Liver (tissue), 9 donors: ENCODE results near the gene RSRC2. TPM values are rescaled to one million over a fixed set of nuclear protein-coding genes. Genes with fewer than 3 reads are reported as not detected.

ENCODE experiments used
- DNase-seq: peaks from one replicate; pipeline ENCODE4 v3.0.0-alpha.2; 2017; ENCODE audit warnings: low spot score
- H3K27ac ChIP-seq, 2 donors: one replicate each; pipeline ENCODE4 v1.7.0; 2013; ENCODE audit warnings: inconsistent platforms in 2 of 2, low read length in 2 of 2, control low read depth in 1 of 2, low read depth in 1 of 2, mild to moderate bottlenecking in 1 of 2
- H3K27me3 ChIP-seq, 4 donors: one replicate each; pipeline versions ENCODE4 v1.6.1 to v1.7.0; 2013; ENCODE audit warnings: low read length in 3 of 4, inconsistent platforms in 1 of 4, mild to moderate bottlenecking in 1 of 4, moderate library complexity in 1 of 4; ENCODE audit not compliant: control insufficient read depth in 4 of 4, insufficient read depth in 4 of 4
- H3K36me3 ChIP-seq, 4 donors: one replicate each; pipeline versions ENCODE4 v1.6.1 to v1.7.0; 2013; ENCODE audit warnings: low read length in 3 of 4, mild to moderate bottlenecking in 3 of 4, low read depth in 1 of 4, moderate library complexity in 1 of 4; ENCODE audit not compliant: control insufficient read depth in 4 of 4, insufficient read depth in 3 of 4
- H3K4me1 ChIP-seq, 4 donors: one replicate each; pipeline versions ENCODE4 v1.6.1 to v1.7.0; 2013; ENCODE audit warnings: low read length in 3 of 4, mild to moderate bottlenecking in 3 of 4, moderate library complexity in 1 of 4; ENCODE audit not compliant: control insufficient read depth in 4 of 4, insufficient read depth in 4 of 4
- H3K4me3 ChIP-seq, 3 donors: one replicate each; pipeline versions ENCODE4 v1.6.1 to v1.7.0; 2013; ENCODE audit warnings: low read length in 3 of 3, control low read depth in 1 of 3, low read depth in 1 of 3, mild to moderate bottlenecking in 1 of 3
- H3K9ac ChIP-seq, 2 donors: one replicate each; pipeline ENCODE4 v1.7.0; 2013; ENCODE audit warnings: low read length in 2 of 2, mild to moderate bottlenecking in 2 of 2, moderate library complexity in 2 of 2, control low read depth in 1 of 2, low read depth in 1 of 2
- H3K9me3 ChIP-seq, 4 donors: one replicate each; pipeline versions ENCODE4 v1.6.1 to v1.7.0; 2013; ENCODE audit warnings: low read length in 3 of 4; ENCODE audit not compliant: control insufficient read depth in 4 of 4
- CTCF ChIP-seq: fragments of 150-350 bp; IDR thresholded peaks from 2 replicates; pipeline ENCODE4 v1.5.1; 2017; ENCODE audit warnings: improper control_type of control experiment, low read depth, low read length; ENCODE audit not compliant: missing input control
- EGR1 ChIP-seq, 2 donors: IDR thresholded peaks; 2 replicates each; pipeline ENCODE4 v1.6.1; 2016 to 2018; ENCODE audit warnings: antibody characterized with exemption in 2 of 2, low read depth in 2 of 2
- FOXA1 ChIP-seq: IDR thresholded peaks from 2 replicates; pipeline ENCODE4 v1.6.1; 2016; ENCODE audit warnings: antibody characterized with exemption
- FOXA2 ChIP-seq: IDR thresholded peaks from 2 replicates; pipeline ENCODE4 v1.6.1; 2016; ENCODE audit warnings: antibody characterized with exemption
- GABPA ChIP-seq, 2 donors: IDR thresholded peaks in 1 of 2; conservative IDR thresholded peaks in 1 of 2; 2 replicates each; pipeline ENCODE4 v1.6.1; 2016; ENCODE audit warnings: antibody characterized with exemption in 2 of 2, mild to moderate bottlenecking in 1 of 2, moderate library complexity in 1 of 2
- HNF4A ChIP-seq, 2 donors: conservative IDR thresholded peaks; 2 replicates each; pipeline ENCODE4 v1.6.1; 2016; ENCODE audit warnings: antibody characterized with exemption in 2 of 2, mild to moderate bottlenecking in 2 of 2
- HNF4G ChIP-seq: IDR thresholded peaks from 2 replicates; pipeline ENCODE4 v1.6.1; 2016; ENCODE audit warnings: antibody characterized with exemption
- JUND ChIP-seq, 2 donors: IDR thresholded peaks; 2 replicates each; pipeline ENCODE4 v1.6.1; 2016; ENCODE audit warnings: antibody characterized with exemption in 2 of 2
- MAX ChIP-seq: IDR thresholded peaks from 2 replicates; pipeline ENCODE4 v1.6.1; 2016; ENCODE audit warnings: antibody characterized with exemption
- NR2F2 ChIP-seq: IDR thresholded peaks from 2 replicates; pipeline ENCODE4 v1.6.1; 2016; ENCODE audit warnings: antibody characterized with exemption
- RAD21 ChIP-seq, 2 donors: IDR thresholded peaks; 2 replicates each; pipeline ENCODE4 v1.6.1; 2016; ENCODE audit warnings: antibody characterized with exemption in 2 of 2, mild to moderate bottlenecking in 2 of 2
- RXRA ChIP-seq, 2 donors: IDR thresholded peaks; 2 replicates each; pipeline ENCODE4 v1.6.1; 2017 to 2018; ENCODE audit warnings: antibody characterized with exemption in 2 of 2, mild to moderate bottlenecking in 1 of 2
- SP1 ChIP-seq: IDR thresholded peaks from 2 replicates; pipeline ENCODE4 v1.6.1; 2018; ENCODE audit warnings: antibody characterized with exemption, mild to moderate bottlenecking
- TAF1 ChIP-seq: conservative IDR thresholded peaks from 2 replicates; pipeline ENCODE4 v1.6.1; 2016; ENCODE audit warnings: antibody characterized with exemption, mild to moderate bottlenecking
- YY1 ChIP-seq: IDR thresholded peaks from 2 replicates; pipeline ENCODE4 v1.6.1; 2016; ENCODE audit warnings: antibody characterized with exemption, mild to moderate bottlenecking
- ZBTB33 ChIP-seq: IDR thresholded peaks from 2 replicates; pipeline ENCODE4 v1.6.1; 2016; ENCODE audit warnings: antibody characterized with exemption
- WGBS: extraction: QIAGEN DNeasy Blood & Tissue Kit; methylation state at CpG from one replicate; pipeline ENCODE4 v1.1.7; 2013; 5-methylcytosine and 5-hydroxymethylcytosine counted together
- polyA plus RNA-seq, 2 donors: library from polyadenylated mRNA; stranded (reverse) in 1 of 2; unstranded in 1 of 2; fragments of 200-250 nt in 1 of 2; fragments of >200 nt in 1 of 2; fragmentation: Nextera tagmentation in 1 of 2; extraction: Ambion mirVana in 1 of 2; gene quantifications; one replicate each; pipeline versions ENCODE4 v1.2.1 to v1.2.3, GENCODE V29; 2013 to 2015
- total RNA-seq, 2 donors: library from RNA; depleted of rRNA; stranded (reverse); fragments of >200 nt; gene quantifications; one replicate each; pipeline ENCODE4 v1.2.3, GENCODE V29; 2014
- TF ChIP-seq, protein P1 (sequence below): IDR thresholded peaks from 2 replicates; pipeline ENCODE4 v1.6.1; 2016; ENCODE audit warnings: antibody characterized with exemption, mild to moderate bottlenecking
- TF ChIP-seq, protein P2 (sequence below): IDR thresholded peaks from 2 replicates; pipeline ENCODE4 v1.6.1; 2016; ENCODE audit warnings: antibody characterized with exemption
- donor health status: healthy.
- donor health status: healthy.
- donor health status: healthy.
- donor health status: healthy.
- donor health status: healthy.

The RSRC2 gene
- total and polyA plus RNA-seq, 4 donors: 15.5 to 31.4 (median 25.7) TPM

- H3K27ac ChIP-seq: no peak overlapping the region
- peaks cover 0 to under 1% (median 0%) of the 10 kb centered on the region in 4 donors for H3K36me3 ChIP-seq
- DNase-seq: no peak
- H3K27me3 ChIP-seq: no peaks in the 10 kb centered on the region
- H3K9ac ChIP-seq: no peak overlapping the region
- no peaks in the 10 kb centered on the region for H3K4me1 ChIP-seq
- H3K9me3 ChIP-seq: no peaks in the 10 kb centered on the region
- TF ChIP-seq FOXA1 (no peak), YY1 (no peak), FOXA2 (no peak), ZBTB33 (no peak), TAF1 (no peak), EGR1 (IDR thresholded peaks at IDR 0.05; ENCODE audit: low read depth in 2 of 2) (no peak), HNF4G (no peak), GABPA (IDR thresholded peaks at IDR 0.05 in 1 of 2, conservative IDR thresholded peaks at IDR 0.05 in 1 of 2) (no peak), JUND (IDR thresholded peaks at IDR 0.05) (no peak), SP1 (no peak), RAD21 (IDR thresholded peaks at IDR 0.05) (no peak), HNF4A (conservative IDR thresholded peaks at IDR 0.05) (no peak), RXRA (IDR thresholded peaks at IDR 0.05) (no peak), MAX (no peak), CTCF (no peak), NR2F2 (no peak)
- TF ChIP-seq, protein P1, sequence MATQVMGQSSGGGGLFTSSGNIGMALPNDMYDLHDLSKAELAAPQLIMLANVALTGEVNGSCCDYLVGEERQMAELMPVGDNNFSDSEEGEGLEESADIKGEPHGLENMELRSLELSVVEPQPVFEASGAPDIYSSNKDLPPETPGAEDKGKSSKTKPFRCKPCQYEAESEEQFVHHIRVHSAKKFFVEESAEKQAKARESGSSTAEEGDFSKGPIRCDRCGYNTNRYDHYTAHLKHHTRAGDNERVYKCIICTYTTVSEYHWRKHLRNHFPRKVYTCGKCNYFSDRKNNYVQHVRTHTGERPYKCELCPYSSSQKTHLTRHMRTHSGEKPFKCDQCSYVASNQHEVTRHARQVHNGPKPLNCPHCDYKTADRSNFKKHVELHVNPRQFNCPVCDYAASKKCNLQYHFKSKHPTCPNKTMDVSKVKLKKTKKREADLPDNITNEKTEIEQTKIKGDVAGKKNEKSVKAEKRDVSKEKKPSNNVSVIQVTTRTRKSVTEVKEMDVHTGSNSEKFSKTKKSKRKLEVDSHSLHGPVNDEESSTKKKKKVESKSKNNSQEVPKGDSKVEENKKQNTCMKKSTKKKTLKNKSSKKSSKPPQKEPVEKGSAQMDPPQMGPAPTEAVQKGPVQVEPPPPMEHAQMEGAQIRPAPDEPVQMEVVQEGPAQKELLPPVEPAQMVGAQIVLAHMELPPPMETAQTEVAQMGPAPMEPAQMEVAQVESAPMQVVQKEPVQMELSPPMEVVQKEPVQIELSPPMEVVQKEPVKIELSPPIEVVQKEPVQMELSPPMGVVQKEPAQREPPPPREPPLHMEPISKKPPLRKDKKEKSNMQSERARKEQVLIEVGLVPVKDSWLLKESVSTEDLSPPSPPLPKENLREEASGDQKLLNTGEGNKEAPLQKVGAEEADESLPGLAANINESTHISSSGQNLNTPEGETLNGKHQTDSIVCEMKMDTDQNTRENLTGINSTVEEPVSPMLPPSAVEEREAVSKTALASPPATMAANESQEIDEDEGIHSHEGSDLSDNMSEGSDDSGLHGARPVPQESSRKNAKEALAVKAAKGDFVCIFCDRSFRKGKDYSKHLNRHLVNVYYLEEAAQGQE: no peak
- TF ChIP-seq, protein P2, sequence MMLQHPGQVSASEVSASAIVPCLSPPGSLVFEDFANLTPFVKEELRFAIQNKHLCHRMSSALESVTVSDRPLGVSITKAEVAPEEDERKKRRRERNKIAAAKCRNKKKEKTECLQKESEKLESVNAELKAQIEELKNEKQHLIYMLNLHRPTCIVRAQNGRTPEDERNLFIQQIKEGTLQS: no peak
- H3K4me3 ChIP-seq: no peak overlapping the region
- WGBS: 98% methylated on average over 4 of the region's 4 CpGs
Measured at GRCh38 chr12:122563361-122563760, 36.6 kb upstream of the RSRC2 start.
